KMS-11 (cell line): ENCODE data around the gene CPNE2.

ENCODE experiments used
- H2AFZ ChIP-seq: fragments of 200-600 bp; sonication (generic); 2 replicates; pipeline ENCODE4 v1.6.1; 2016; ENCODE audit warnings: antibody characterized with exemption, mixed run types, low read depth
- H3K27ac ChIP-seq: fragments of 200-600 bp; sonication (generic); 2 replicates; pipeline ENCODE4 v1.6.1; 2016; ENCODE audit warnings: mild to moderate bottlenecking, mixed run types
- H3K27me3 ChIP-seq: fragments of 200-600 bp; sonication (generic); 2 replicates; pipeline ENCODE4 v1.6.1; 2017; ENCODE audit warnings: mild to moderate bottlenecking, low read depth, mixed run types, moderate library complexity; ENCODE audit not compliant: insufficient read depth
- H3K36me3 ChIP-seq: fragments of 200-600 bp; sonication (generic); 2 replicates; pipeline ENCODE4 v1.6.1; 2017; ENCODE audit warnings: mild to moderate bottlenecking, mixed run types; ENCODE audit not compliant: insufficient read depth
- H3K4me1 ChIP-seq: fragments of 200-600 bp; sonication (generic); 2 replicates; pipeline ENCODE4 v1.6.1; 2016; ENCODE audit warnings: mild to moderate bottlenecking, low read depth, mixed run types; ENCODE audit not compliant: poor library complexity, severe bottlenecking
- H3K4me2 ChIP-seq: fragments of 200-600 bp; sonication (generic); 2 replicates; pipeline ENCODE4 v1.7.0; 2016; ENCODE audit warnings: mild to moderate bottlenecking, mixed run types
- H3K4me3 ChIP-seq: fragments of 200-600 bp; sonication (generic); IDR thresholded peaks from 2 replicates; pipeline ENCODE4 v1.6.1; 2017; ENCODE audit warnings: low read depth, low read length, mixed read lengths; ENCODE audit not compliant: insufficient read depth
- H3K79me2 ChIP-seq: fragments of 200-600 bp; sonication (generic); 2 replicates; pipeline ENCODE4 v1.6.1; 2016; ENCODE audit warnings: low read depth, mixed run types; ENCODE audit not compliant: insufficient read depth
- H3K9ac ChIP-seq: fragments of 200-600 bp; sonication (generic); 2 replicates; pipeline ENCODE4 v1.6.1; 2016; ENCODE audit warnings: mild to moderate bottlenecking, mixed run types
- H4K20me1 ChIP-seq: fragments of 200-600 bp; sonication (generic); 2 replicates; pipeline ENCODE4 v1.6.1; 2016; ENCODE audit warnings: mild to moderate bottlenecking, mixed run types; ENCODE audit not compliant: insufficient read depth
- CTCF ChIP-seq: fragments of 200-600 bp; sonication (generic); conservative IDR thresholded peaks from 2 replicates; pipeline ENCODE4 v1.6.1; 2017; ENCODE audit warnings: low read depth, mild to moderate bottlenecking, antibody characterized with exemption, low read length, moderate library complexity, mixed read lengths

CPNE2 gene

GRCh38 chr16:57145046-57146021 is 53.0 kb downstream of the CPNE2 start:
- Histone ChIP-seq H3K4me3 (no peak overlapping the region), H3K4me2 (no peak overlapping the region), H2AFZ (no peak overlapping the region), H3K9ac (no peak overlapping the region), H3K79me2 (no peaks in the 10 kb centered on the region), H3K27me3 (no peaks in the 10 kb centered on the region), H3K4me1 (peaks cover 7% of the 10 kb centered on the region), H3K27ac (no peak overlapping the region), H3K36me3 (no peaks in the 10 kb centered on the region), H4K20me1 (no peaks in the 10 kb centered on the region)
- TF ChIP-seq CTCF: no peak

- Histone ChIP-seq H2AFZ (no peak overlapping the region), H3K4me2 (no peak overlapping the region)
Measured at GRCh38 chr16:57146040-57146647, 53.8 kb downstream of the CPNE2 start.

GRCh38 chr16:57146735-57147134 is 54.4 kb downstream of the CPNE2 start:
- TF ChIP-seq CTCF: peak; percentile 34; the same call in 1 of the 2 replicates
- H3K4me1 ChIP-seq: peaks cover 18% of the 10 kb centered on the region
- H3K27ac ChIP-seq: no peak overlapping the region
- no peaks in the 10 kb centered on the region for H3K36me3 ChIP-seq
- no peaks in the 10 kb centered on the region for H3K27me3 ChIP-seq
- no peak overlapping the region for H3K9ac ChIP-seq
- no peak overlapping the region for H2AFZ ChIP-seq
- no peak overlapping the region for H3K4me2 ChIP-seq
- H3K4me3 ChIP-seq: no peak overlapping the region
- no peaks in the 10 kb centered on the region for H4K20me1 ChIP-seq
- H3K79me2 ChIP-seq: no peaks in the 10 kb centered on the region

More at GRCh38 chr16:57146040-57146647, 53.8 kb downstream of the CPNE2 start:
- Histone ChIP-seq H3K9ac (no peak overlapping the region), H3K4me1 (peaks cover 12% of the 10 kb centered on the region), H3K79me2 (no peaks in the 10 kb centered on the region), H3K36me3 (no peaks in the 10 kb centered on the region), H3K27me3 (no peaks in the 10 kb centered on the region), H3K4me3 (no peak overlapping the region), H4K20me1 (no peaks in the 10 kb centered on the region), H3K27ac (no peak overlapping the region)
- TF ChIP-seq CTCF: no peak

GRCh38 chr16:57147381-57148221 is 55.2 kb downstream of the CPNE2 start:
- Histone ChIP-seq H3K36me3 (no peaks in the 10 kb centered on the region), H2AFZ (no peak overlapping the region), H3K27me3 (no peaks in the 10 kb centered on the region), H3K4me2 (no peak overlapping the region), H3K9ac (no peak overlapping the region), H3K4me3 (no peak overlapping the region), H3K79me2 (no peaks in the 10 kb centered on the region), H3K4me1 (peaks cover 27% of the 10 kb centered on the region), H3K27ac (no peak overlapping the region), H4K20me1 (no peaks in the 10 kb centered on the region)
- no peak for TF ChIP-seq CTCF
